Measurements from ENCODE around the gene SUGP1.

The SUGP1 gene

DNA sequence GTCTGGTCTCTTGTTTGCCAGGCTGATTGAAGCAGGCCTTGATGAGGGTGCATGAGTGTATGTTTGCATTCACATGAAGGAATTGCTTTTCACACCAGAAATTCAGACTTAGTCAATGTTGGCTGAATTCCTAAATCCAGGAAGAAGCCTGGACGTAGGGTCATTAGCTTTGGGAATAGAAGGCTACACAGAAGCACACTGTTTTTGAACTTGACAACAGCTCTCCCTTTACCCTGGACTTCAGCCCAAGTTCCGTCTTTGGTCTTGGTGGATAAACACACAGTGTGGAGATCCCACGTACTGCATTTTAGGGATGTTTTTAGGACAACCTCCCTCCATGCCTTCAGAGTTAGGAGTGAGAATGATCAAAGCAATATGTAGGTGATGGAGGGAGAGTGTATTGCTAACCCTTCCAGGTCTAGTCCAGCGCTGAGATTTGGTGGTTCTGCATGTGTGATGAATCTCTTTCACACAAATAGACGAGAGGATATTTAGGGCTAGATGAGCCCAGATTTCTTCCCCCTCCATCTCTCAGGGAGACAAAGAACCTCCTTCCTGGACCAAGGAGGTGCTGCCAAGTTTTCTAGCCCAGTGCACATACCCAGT is 70.0 kb downstream of the SUGP1 start:
- no peak overlapping the region for H3K4me3 ChIP-seq (ENCODE audit: low read depth, low read length)
- TF ChIP-seq, protein P1, sequence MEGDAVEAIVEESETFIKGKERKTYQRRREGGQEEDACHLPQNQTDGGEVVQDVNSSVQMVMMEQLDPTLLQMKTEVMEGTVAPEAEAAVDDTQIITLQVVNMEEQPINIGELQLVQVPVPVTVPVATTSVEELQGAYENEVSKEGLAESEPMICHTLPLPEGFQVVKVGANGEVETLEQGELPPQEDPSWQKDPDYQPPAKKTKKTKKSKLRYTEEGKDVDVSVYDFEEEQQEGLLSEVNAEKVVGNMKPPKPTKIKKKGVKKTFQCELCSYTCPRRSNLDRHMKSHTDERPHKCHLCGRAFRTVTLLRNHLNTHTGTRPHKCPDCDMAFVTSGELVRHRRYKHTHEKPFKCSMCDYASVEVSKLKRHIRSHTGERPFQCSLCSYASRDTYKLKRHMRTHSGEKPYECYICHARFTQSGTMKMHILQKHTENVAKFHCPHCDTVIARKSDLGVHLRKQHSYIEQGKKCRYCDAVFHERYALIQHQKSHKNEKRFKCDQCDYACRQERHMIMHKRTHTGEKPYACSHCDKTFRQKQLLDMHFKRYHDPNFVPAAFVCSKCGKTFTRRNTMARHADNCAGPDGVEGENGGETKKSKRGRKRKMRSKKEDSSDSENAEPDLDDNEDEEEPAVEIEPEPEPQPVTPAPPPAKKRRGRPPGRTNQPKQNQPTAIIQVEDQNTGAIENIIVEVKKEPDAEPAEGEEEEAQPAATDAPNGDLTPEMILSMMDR (conservative IDR thresholded peaks at IDR 0.05; ENCODE audit: low read depth, low read length) = no peak
- no peak for DNase-seq (ENCODE audit: low read depth)

GRCh38 chr19:19240476-19240875 is 79.8 kb downstream of the SUGP1 start:
- TF ChIP-seq, protein P1 (conservative IDR thresholded peaks at IDR 0.05; ENCODE audit: low read depth, low read length) = no peak
- no peak for DNase-seq (ENCODE audit: low read depth)
- H3K4me3 ChIP-seq (ENCODE audit: low read depth, low read length) = no peak overlapping the region

DNA sequence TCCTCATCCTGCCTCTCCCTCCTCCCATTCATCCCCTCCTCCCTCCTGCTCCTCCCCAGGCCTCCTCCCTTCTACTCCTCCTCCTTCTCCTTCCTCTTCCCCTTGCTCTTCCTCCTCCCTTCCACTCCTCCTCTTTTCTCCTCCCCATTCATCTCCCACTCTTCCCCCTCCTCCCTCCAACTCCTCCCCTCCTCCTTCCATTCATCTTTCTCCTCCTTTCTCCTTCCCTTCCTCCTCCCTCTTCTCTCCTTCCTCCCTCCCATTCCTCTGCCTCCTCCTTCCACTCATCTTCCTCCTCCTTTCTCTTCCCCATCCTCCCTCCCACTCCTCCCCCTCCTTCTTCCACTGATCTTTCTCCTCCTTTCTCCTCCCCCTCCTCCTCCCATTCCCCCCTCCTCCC is 80.6 kb downstream of the SUGP1 start:
- no peak overlapping the region for H3K4me3 ChIP-seq (ENCODE audit: low read depth, low read length)
- no peak for DNase-seq (ENCODE audit: low read depth)
- TF ChIP-seq, protein P1 (conservative IDR thresholded peaks at IDR 0.05; ENCODE audit: low read depth, low read length) = no peak

DNA sequence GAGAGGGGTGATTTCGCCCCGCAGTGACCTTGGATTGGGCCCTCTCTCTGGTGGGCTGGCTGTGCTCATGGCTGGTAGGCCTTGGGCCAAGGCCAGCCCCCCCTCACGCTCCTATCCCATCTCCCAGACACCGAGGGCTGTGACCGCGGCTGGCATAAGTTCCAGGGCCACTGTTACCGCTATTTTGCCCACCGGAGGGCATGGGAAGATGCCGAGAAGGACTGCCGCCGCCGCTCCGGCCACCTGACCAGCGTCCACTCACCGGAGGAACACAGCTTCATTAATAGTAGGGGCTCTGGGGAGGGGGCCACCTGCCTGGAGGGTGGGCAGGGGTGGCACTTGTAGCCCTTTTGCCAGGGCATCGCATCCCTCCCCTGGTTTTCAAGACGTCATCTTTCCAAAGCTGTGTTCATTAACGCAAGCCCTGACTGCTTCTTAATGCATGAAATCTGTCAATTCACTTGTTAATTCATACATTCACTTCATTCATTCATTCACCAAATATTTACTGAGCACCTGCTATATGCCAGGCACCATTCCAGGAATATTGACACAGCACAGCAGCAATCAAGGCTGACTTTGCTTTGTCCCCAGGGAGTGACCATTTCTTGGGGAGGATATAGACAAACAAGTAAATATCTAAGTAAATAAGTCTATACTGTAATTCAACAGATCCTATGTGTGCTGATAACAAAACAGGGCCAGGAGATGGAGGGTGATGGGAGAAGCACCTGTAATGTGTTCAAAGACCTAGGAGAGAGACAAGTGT is 82.0 kb downstream of the SUGP1 start:
- TF ChIP-seq, protein P1 (conservative IDR thresholded peaks at IDR 0.05; ENCODE audit: low read depth, low read length) = no peak
- DNase-seq (ENCODE audit: low read depth) = no peak

DNA sequence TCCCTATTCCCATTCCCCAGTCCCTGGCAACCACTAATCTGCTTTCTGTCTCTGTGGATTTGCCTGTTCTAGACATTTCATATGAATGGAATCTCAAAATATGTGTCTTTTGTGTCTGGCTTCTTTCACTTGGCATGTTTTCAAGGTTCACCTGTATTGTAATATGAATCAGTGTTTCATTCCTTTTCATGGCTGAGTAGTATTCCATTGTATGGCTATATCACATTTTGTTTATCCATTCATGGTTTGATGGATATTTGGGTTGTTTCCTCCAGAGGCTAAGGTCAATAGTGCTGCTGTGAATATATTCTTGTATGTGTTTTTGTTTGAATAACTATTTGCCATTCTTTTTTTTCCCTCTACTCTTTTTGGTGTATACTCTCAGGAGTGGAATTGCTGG is 84.1 kb downstream of the SUGP1 start:
- TF ChIP-seq, protein P1 (conservative IDR thresholded peaks at IDR 0.05; ENCODE audit: low read depth, low read length) = no peak
- no peak overlapping the region for H3K4me3 ChIP-seq (ENCODE audit: low read depth, low read length)
- DNase-seq (ENCODE audit: low read depth) = no peak

More for the DNA sequence above, 82.0 kb downstream of the SUGP1 start:
- no peak overlapping the region for H3K4me3 ChIP-seq (ENCODE audit: low read depth, low read length)

DNA sequence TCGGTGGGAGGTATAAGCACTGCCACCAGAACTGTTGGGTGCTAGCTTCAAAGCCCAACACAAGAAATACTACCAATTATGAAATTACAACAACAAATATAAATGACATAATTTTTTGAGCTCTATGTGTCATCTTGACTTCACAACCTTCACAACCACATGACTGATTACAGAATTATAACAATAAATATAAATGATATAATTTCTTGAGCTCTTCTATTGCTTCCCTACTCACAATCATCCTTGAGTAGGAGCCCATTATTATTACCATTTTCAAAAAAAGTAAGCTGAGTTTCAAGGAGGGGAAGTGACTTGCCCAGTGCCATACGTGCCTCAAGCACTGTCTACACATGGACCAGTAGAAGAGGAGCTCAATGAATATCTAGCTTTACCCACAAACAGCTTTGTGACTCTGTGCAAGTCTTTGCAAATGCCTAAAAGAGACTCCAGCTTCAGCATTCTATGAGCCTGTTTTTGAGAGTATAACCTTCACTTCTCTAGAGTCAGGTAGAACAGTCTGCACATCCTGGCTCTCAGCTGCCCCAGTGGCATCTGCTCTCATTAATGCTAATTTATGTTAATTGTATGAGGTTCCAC is 86.0 kb downstream of the SUGP1 start:
- TF ChIP-seq, protein P1 (conservative IDR thresholded peaks at IDR 0.05; ENCODE audit: low read depth, low read length) = no peak
- DNase-seq (ENCODE audit: low read depth) = no peak
- no peak overlapping the region for H3K4me3 ChIP-seq (ENCODE audit: low read depth, low read length)

All from choroid plexus epithelial cell (primary cell).